K562 (cell line): ENCODE measurements around the gene CYP51A1. TPM values are rescaled to one million over a fixed set of nuclear protein-coding genes. Genes with fewer than 3 reads are reported as not detected.

ENCODE experiments used
- ARID1B ChIP-seq: fragments of 450-650 bp; IDR thresholded peaks from 2 replicates; pipeline ENCODE4 v1.6.1; 2016; ENCODE audit warnings: antibody characterized with exemption, mild to moderate bottlenecking, inconsistent platforms
- BMI1 ChIP-seq: fragments of 150-350 bp; IDR thresholded peaks from 2 replicates; pipeline ENCODE4 v1.6.1; 2014; ENCODE audit warnings: low read length
- CBX5 ChIP-seq: IDR thresholded peaks from 2 replicates; pipeline ENCODE4 v1.6.1; 2014; ENCODE audit warnings: low read depth, borderline replicate concordance
- CC2D1A ChIP-seq: fragments of 450-650 bp; IDR thresholded peaks from 2 replicates; pipeline ENCODE4 v1.6.1; 2017; ENCODE audit warnings: mild to moderate bottlenecking
- CREB1 ChIP-seq, 2 experiments: sonication (generic) in 1 of 2; formaldehyde crosslinking in 1 of 2; IDR thresholded peaks; 2 replicates each; pipeline versions ENCODE4 v1.6.1 to v1.8.0; 2012 to 2022; ENCODE audit warnings: inconsistent platforms in 1 of 2, mild to moderate bottlenecking in 1 of 2, missing genetic modification reagents in 1 of 2, moderate library complexity in 1 of 2
- EGR1 ChIP-seq: fragments of 450-650 bp; conservative IDR thresholded peaks from 2 replicates; pipeline ENCODE4 v1.6.1; 2017; ENCODE audit warnings: mild to moderate bottlenecking
- ETV6 ChIP-seq, 3 experiments: fragments of 150-350 bp in 1 of 3; sonication (generic) in 1 of 3; formaldehyde crosslinking in 1 of 3; IDR thresholded peaks; 2 replicates each; pipeline versions ENCODE4 v1.6.1 to v1.8.0; 2014 to 2022; ENCODE audit warnings: borderline replicate concordance in 2 of 3, low read depth in 2 of 3, antibody characterized with exemption in 1 of 3, low read length in 1 of 3, mild to moderate bottlenecking in 1 of 3, missing genetic modification reagents in 1 of 3
- HNRNPK ChIP-seq: fragments of 200-400 bp; formaldehyde crosslinking; IDR thresholded peaks from one replicate; pipeline ENCODE4 v1.6.1; 2018; ENCODE audit warnings: mild to moderate bottlenecking, low read depth, low read length; ENCODE audit not compliant: poor library complexity, severe bottlenecking
- HOXB6 ChIP-seq: fragments of 250-450 bp; sonication (Bioruptor Pico); IDR thresholded peaks from 2 replicates; pipeline ENCODE4 v1.5.1; 2022; ENCODE audit warnings: mild to moderate bottlenecking, borderline replicate concordance
- IRF2 ChIP-seq: sonication (generic); formaldehyde crosslinking; IDR thresholded peaks from 2 replicates; pipeline ENCODE4 v1.8.1; 2022; ENCODE audit warnings: mild to moderate bottlenecking, missing genetic modification reagents
- NELFE ChIP-seq: IDR thresholded peaks from 2 replicates; pipeline ENCODE4 v1.6.1; 2011; ENCODE audit warnings: mild to moderate bottlenecking; ENCODE audit not compliant: insufficient read depth, insufficient read length
- NR4A1 ChIP-seq, 2 experiments: fragments of 250-450 bp in 1 of 2; fragments of 450-650 bp in 1 of 2; sonication (Bioruptor Pico) in 1 of 2; IDR thresholded peaks; 2 replicates each; pipeline versions ENCODE4 v1.4.0 to v1.6.1; 2016 to 2020; ENCODE audit warnings: mild to moderate bottlenecking in 2 of 2, missing compliant biosample characterization in 1 of 2, missing genetic modification characterization in 1 of 2, moderate library complexity in 1 of 2
- POLR3G ChIP-seq: IDR thresholded peaks from 2 replicates; pipeline ENCODE4 v1.6.1; 2011; ENCODE audit not compliant: insufficient read length, insufficient replicate concordance; ENCODE audit errors: extremely low read depth
- RBM14 ChIP-seq: fragments of 200-400 bp; formaldehyde crosslinking; IDR thresholded peaks from 2 replicates; pipeline ENCODE4 v1.6.1; 2018; ENCODE audit warnings: low read depth, mild to moderate bottlenecking, low read length, moderate library complexity, borderline replicate concordance; ENCODE audit not compliant: insufficient read depth
- SMAD2 ChIP-seq: fragments of 150-350 bp; IDR thresholded peaks from 2 replicates; pipeline ENCODE4 v1.6.1; 2014; ENCODE audit warnings: low read depth, mild to moderate bottlenecking, low read length
- SMAD3 ChIP-seq: fragments of 450-650 bp; formaldehyde crosslinking; conservative IDR thresholded peaks from 2 replicates; pipeline ENCODE4 v1.4.0; 2020; ENCODE audit warnings: mild to moderate bottlenecking
- SMARCB1 ChIP-seq: IDR thresholded peaks from 2 replicates; pipeline ENCODE4 v1.6.1; 2011; ENCODE audit warnings: improper control_type of control experiment, low read depth; ENCODE audit not compliant: insufficient read length
- SREBF2 ChIP-seq: sonication (generic); formaldehyde crosslinking; IDR thresholded peaks from 2 replicates; pipeline ENCODE4 v1.4.0; 2020; ENCODE audit warnings: mild to moderate bottlenecking, missing genetic modification reagents
- TCF3 ChIP-seq: sonication (generic); formaldehyde crosslinking; IDR thresholded peaks from 2 replicates; pipeline ENCODE4 v1.4.0; 2020; ENCODE audit warnings: mild to moderate bottlenecking, missing genetic modification reagents
- XRCC5 ChIP-seq: fragments of 200-400 bp; formaldehyde crosslinking; IDR thresholded peaks from 2 replicates; pipeline ENCODE4 v1.6.1; 2017; ENCODE audit warnings: low read depth, mild to moderate bottlenecking, low read length
- ZNF695 ChIP-seq: fragments of 450-650 bp; formaldehyde crosslinking; IDR thresholded peaks from 2 replicates; pipeline ENCODE4 v1.4.0; 2020; ENCODE audit warnings: mild to moderate bottlenecking, moderate library complexity
- polyA plus RNA-seq, 8 experiments: library from polyadenylated mRNA; depleted of rRNA in 4 of 8; stranded (reverse) in 5 of 8; unstranded in 3 of 8; fragments of >200 nt; fragmentation: Nextera tagmentation in 2 of 8; fragmentation: Illumina TruSeq in 1 of 8; extraction: Ambion mirVana in 2 of 8; extraction: Trizol in 1 of 8; gene quantifications; 2 replicates each; pipeline versions ENCODE4 v1.2.1 to v1.2.3, GENCODE V29; 2011 to 2014; ENCODE audit warnings: inconsistent platforms in 1 of 8, missing spikeins in 1 of 8
- total RNA-seq, 7 experiments: library from RNA; depleted of rRNA in 6 of 7; stranded (reverse); fragments of >200 nt in 6 of 7; fragmentation: Illumina TruSeq in 2 of 7; extraction: Trizol in 2 of 7; gene quantifications; 2 replicates each; pipeline versions ENCODE4 v1.2.1 to v1.2.3, GENCODE V29; 2011 to 2021; ENCODE audit warnings: low replicate concordance in 1 of 7
- TF ChIP-seq, protein P1 (sequence below), 2 experiments: fragments of 450-650 bp; IDR thresholded peaks; 2 replicates each; pipeline ENCODE4 v1.6.1; 2016
- TF ChIP-seq, protein P2 (sequence below): fragments of 250-450 bp; sonication (Bioruptor Pico); IDR thresholded peaks from 2 replicates; pipeline ENCODE4 v1.8.0; 2021; ENCODE audit warnings: moderate library complexity, mild to moderate bottlenecking, inconsistent platforms
- TF ChIP-seq, protein P3 (sequence below): IDR thresholded peaks from 3 replicates; pipeline ENCODE4 v1.6.1; 2011; ENCODE audit warnings: borderline replicate concordance, mild to moderate bottlenecking; ENCODE audit not compliant: insufficient read length, insufficient read depth

CYP51A1 gene
- total and polyA plus RNA-seq, 9 of the 15 experiments (the other 6 are each of a cell fraction or from before 2014, with no cell fraction given): 35.4 to 151 (median 80.3) TPM

DNA sequence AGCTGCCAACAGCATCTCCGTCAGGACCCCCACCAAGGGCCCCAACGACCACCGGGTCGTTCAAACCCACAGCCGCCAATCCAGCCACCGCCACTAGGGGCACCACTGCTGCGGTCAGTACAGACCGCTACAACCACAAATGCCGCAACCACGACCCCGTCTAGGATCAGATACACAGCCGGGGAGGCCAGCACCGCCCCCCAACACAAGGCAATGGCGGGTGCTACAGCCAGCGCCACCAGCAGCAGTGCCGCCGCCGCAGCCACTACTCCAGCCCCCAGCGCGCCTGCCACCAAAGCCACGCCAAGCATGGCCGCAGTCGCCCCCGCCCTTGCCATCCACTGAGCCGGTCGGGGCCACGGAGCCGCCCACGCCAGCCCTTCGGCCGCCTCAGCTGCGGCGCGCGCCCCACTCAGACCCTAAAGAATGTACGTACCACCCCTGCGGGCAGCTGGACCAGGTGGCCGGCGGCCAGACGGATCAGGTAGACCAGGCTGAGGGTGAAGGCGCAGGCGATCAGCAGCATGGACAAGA is 473 bp downstream of the CYP51A1 start (continued):
- TF ChIP-seq HOXB6: no peak
- no peak for TF ChIP-seq BMI1
- 0 out of 2 replicates have a peak, but pooled peaks have one; percentile 6 for TF ChIP-seq CBX5
- no peak for TF ChIP-seq SREBF2 (CRISPR knock-in tag)
- peak; percentile 62 for TF ChIP-seq ARID1B
- TF ChIP-seq CREB1 (IDR thresholded peaks at IDR 0.05): no peak
- TF ChIP-seq CREB1 (CRISPR knock-in tag; IDR thresholded peaks at IDR 0.05): peak; percentile 54
- no peak for TF ChIP-seq RBM14
- TF ChIP-seq, protein P1, sequence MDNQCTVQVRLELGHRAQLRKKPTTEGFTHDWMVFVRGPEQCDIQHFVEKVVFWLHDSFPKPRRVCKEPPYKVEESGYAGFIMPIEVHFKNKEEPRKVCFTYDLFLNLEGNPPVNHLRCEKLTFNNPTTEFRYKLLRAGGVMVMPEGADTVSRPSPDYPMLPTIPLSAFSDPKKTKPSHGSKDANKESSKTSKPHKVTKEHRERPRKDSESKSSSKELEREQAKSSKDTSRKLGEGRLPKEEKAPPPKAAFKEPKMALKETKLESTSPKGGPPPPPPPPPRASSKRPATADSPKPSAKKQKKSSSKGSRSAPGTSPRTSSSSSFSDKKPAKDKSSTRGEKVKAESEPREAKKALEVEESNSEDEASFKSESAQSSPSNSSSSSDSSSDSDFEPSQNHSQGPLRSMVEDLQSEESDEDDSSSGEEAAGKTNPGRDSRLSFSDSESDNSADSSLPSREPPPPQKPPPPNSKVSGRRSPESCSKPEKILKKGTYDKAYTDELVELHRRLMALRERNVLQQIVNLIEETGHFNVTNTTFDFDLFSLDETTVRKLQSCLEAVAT (IDR thresholded peaks at IDR 0.05): peak; percentile 67 to 99; a peak in 3 of 4 replicates
- no peak for TF ChIP-seq TCF3
- TF ChIP-seq, protein P2, sequence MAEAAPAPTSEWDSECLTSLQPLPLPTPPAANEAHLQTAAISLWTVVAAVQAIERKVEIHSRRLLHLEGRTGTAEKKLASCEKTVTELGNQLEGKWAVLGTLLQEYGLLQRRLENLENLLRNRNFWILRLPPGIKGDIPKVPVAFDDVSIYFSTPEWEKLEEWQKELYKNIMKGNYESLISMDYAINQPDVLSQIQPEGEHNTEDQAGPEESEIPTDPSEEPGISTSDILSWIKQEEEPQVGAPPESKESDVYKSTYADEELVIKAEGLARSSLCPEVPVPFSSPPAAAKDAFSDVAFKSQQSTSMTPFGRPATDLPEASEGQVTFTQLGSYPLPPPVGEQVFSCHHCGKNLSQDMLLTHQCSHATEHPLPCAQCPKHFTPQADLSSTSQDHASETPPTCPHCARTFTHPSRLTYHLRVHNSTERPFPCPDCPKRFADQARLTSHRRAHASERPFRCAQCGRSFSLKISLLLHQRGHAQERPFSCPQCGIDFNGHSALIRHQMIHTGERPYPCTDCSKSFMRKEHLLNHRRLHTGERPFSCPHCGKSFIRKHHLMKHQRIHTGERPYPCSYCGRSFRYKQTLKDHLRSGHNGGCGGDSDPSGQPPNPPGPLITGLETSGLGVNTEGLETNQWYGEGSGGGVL (CRISPR knock-in tag): no peak
- no peak for TF ChIP-seq SMAD2
- TF ChIP-seq ETV6 (IDR thresholded peaks at IDR 0.05; ENCODE audit: borderline replicate concordance in 1 of 2, low read depth in 2 of 2, low read length in 1 of 2): no peak
- no peak for TF ChIP-seq ETV6 (CRISPR knock-in tag; IDR thresholded peaks at IDR 0.05; ENCODE audit: borderline replicate concordance)
- no peak for TF ChIP-seq POLR3G
- TF ChIP-seq NR4A1 (CRISPR knock-in tag; IDR thresholded peaks at IDR 0.05): peak; percentile 38; the same call in 1 of the 2 replicates
- TF ChIP-seq NR4A1 (tag; IDR thresholded peaks at IDR 0.05): no peak
- TF ChIP-seq XRCC5: peak; percentile 89
- TF ChIP-seq HNRNPK: no peak
- TF ChIP-seq CC2D1A: no peak; the same call in 1 of the 2 replicates
- TF ChIP-seq, protein P3, sequence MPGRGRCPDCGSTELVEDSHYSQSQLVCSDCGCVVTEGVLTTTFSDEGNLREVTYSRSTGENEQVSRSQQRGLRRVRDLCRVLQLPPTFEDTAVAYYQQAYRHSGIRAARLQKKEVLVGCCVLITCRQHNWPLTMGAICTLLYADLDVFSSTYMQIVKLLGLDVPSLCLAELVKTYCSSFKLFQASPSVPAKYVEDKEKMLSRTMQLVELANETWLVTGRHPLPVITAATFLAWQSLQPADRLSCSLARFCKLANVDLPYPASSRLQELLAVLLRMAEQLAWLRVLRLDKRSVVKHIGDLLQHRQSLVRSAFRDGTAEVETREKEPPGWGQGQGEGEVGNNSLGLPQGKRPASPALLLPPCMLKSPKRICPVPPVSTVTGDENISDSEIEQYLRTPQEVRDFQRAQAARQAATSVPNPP: no peak
- peak; percentile 98 for TF ChIP-seq EGR1
- TF ChIP-seq SMARCB1: no peak
- no peak for TF ChIP-seq NELFE
- 0 out of 2 replicates have a peak, but pooled peaks have one; percentile 38 for TF ChIP-seq ZNF695
- 0 out of 2 replicates have a peak, but pooled peaks have one; percentile 49 for TF ChIP-seq SMAD3 (CRISPR knock-in tag)
- no peak for TF ChIP-seq IRF2 (CRISPR knock-in tag)
